ENCODE data around the gene ZNF76.

The ZNF76 gene

DNA sequence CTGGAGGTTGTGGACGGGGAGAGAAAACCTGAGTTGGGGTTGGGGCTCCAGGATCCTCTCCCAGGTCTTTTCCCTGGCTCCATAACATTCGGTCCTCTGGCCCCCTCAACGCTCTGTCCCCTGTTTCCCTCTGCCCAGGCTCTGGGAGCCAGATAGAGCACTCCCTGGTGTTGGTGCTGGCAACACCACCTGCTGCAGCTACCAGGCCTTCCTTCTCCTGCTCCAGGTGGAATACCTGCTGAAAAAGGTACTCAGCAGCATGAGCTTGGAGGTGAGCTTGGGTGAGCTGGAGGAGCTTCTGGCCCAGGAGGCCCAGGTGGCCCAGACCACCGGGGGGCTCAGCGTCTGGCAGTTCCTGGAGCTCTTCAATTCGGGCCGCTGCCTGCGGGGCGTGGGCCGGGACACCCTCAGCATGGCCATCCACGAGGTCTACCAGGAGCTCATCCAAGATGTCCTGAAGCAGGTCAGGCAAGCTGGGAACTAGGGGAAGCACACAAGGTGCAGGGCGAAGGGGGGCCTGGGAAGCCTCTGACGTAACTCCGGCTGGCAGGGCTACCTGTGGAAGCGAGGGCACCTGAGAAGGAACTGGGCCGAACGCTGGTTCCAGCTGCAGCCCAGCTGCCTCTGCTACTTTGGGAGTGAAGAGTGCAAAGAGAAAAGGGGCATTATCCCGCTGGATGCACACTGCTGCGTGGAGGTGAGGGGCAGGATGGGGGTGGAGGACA, 52.7 kb downstream of the ZNF76 start:
- no peak overlapping the region for H3K4me3 ChIP-seq (ENCODE audit: low read length)
- no peak for TF ChIP-seq CTCF (IDR thresholded peaks at IDR 0.05; ENCODE audit: insufficient read depth, low read depth, low read length, missing control alignments)
- DNase-seq (ENCODE audit: low read depth), result no peak

- H3K4me3 ChIP-seq (ENCODE audit: low read length), result no peak overlapping the region
- no peak for TF ChIP-seq CTCF (IDR thresholded peaks at IDR 0.05; ENCODE audit: insufficient read depth, low read depth, low read length, missing control alignments)
- DNase-seq (ENCODE audit: low read depth), result no peak
These were observed 53.3 kb downstream of the ZNF76 start for GRCh38 chr6:35312807-35313206.

DNA sequence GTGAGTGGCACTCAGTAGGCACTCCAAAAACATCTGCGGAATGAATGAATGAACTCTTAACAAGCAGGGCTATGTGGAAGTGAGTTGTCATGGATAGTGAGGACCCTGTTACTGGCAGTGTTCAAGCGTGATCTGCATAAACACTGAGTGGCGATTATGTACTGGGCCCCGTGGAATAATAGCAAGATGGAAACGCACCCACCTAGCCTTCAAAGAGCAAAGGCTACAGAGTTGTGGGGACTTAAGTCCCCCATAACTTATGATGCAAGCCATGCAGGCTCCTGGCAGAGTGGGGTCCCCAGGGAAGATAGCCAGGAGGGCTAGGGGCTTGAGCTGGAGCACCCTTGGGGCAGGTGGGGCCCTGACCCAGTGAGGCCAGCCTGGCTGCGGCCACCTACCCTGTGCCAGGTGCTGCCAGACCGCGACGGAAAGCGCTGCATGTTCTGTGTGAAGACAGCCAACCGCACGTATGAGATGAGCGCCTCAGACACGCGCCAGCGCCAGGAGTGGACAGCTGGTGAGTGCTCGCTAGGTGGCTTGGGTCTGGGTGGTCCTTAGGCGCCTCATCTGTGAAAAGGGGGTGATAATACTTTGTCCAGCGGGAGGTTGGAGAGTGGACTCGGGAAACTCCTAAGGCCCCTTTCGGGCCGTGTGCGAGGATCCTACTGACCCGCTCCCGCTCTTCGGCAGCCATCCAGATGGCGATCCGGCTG, 58.1 kb downstream of the ZNF76 start:
- no peak for DNase-seq (ENCODE audit: low read depth)
- peak overlapping the region; percentile 47 for H3K4me3 ChIP-seq (ENCODE audit: low read length)
- no peak for TF ChIP-seq CTCF (IDR thresholded peaks at IDR 0.05; ENCODE audit: insufficient read depth, low read depth, low read length, missing control alignments)

DNA sequence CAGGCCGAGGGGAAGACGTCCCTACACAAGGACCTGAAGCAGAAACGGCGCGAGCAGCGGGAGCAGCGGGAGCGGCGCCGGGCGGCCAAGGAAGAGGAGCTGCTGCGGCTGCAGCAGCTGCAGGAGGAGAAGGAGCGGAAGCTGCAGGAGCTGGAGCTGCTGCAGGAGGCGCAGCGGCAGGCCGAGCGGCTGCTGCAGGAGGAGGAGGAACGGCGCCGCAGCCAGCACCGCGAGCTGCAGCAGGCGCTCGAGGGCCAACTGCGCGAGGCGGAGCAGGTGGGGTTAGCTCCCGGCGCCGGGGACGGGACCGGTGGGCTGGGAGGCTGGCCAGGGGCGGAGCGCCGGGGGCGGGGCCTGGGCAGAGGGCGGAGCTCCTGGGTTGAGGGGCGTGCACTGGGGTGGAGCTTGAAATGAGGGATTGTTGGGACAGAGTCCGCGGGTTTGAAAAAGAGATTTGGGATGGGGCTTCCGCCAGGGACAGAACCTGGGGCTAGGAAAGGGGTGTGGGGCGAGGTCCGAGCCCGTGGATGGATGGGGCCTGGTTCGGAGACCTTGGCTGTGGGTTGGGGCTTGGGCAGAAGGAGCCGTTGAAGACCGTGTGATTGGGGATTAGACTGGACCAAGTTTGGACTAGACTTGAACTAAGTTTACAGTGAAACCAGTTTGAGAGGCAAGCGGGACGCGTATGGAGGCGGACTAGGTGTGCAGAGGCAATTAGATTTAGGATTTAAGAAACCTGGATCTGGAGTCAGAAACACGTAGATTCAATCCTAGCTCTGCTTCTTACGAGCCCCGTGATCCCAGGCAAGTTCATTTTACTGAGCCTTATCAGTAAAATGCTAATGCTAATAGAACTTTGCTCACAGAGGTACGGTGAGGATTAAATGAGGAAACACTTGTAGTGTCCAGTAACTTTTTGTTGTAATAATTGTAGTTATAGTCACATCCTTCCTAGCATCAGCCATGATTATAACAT, 58.9 kb downstream of the ZNF76 start:
- H3K4me3 ChIP-seq (ENCODE audit: low read length), result peak overlapping the region; percentile 47
- no peak for TF ChIP-seq CTCF (IDR thresholded peaks at IDR 0.05; ENCODE audit: insufficient read depth, low read depth, low read length, missing control alignments)
- DNase-seq (ENCODE audit: low read depth), result peak; percentile 81

GRCh38 chr6:35319346-35320030, 60.0 kb downstream of the ZNF76 start:
- no peak for TF ChIP-seq CTCF (IDR thresholded peaks at IDR 0.05; ENCODE audit: insufficient read depth, low read depth, low read length, missing control alignments)
- H3K4me3 ChIP-seq (ENCODE audit: low read length), result no peak overlapping the region
- DNase-seq (ENCODE audit: low read depth), result no peak

DNA sequence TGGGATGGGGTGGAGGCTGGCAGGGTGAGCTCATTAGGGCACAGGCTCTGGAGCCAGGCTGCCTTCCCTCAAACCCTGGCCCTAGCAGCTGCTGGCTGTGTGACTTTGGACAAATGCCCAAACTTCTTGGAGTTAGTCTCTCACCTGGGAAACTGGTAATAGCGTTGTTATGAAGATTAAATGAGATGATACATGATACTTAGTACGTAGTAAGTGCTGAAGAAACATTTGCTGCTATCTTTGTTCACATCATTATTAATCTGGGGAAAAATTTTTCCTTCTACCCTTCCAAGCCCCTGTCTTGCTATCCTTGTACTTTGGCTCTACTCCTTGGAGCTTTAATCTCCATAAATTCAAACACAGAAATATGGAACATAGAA, 60.5 kb downstream of the ZNF76 start:
- no peak for TF ChIP-seq CTCF (IDR thresholded peaks at IDR 0.05; ENCODE audit: insufficient read depth, low read depth, low read length, missing control alignments)
- no peak overlapping the region for H3K4me3 ChIP-seq (ENCODE audit: low read length)
- no peak for DNase-seq (ENCODE audit: low read depth)
